Activated CD8-positive, alpha-beta memory T cell treated with anti-CD3 and anti-CD28 coated beads, Interleukin-2, amount 10 ng/mL, durations not matched to agents 7 days and 5 days (primary cell): ENCODE measurements around the gene TSPAN11. TPM values are rescaled to one million over a fixed set of nuclear protein-coding genes. Genes with fewer than 3 reads are reported as not detected.
"Not testable (repeated sequence)": the region's sequence is repeated elsewhere in the genome, so short reads cannot be mapped to it uniquely, and the experiment has no call there.

Source experiments
- ATAC-seq: fragments of 150-1000 bp; cut with Tn5 transposase; one replicate; pipeline ENCODE4 v1.10.0; 2021; ENCODE audit warnings: moderate library complexity
- CTCF ChIA-PET: fragments of 350-600 bp; sonication (Branson Sonifier 250); formaldehyde crosslinking; loops from one replicate; lab custom pipeline; 2021; ENCODE audit warnings: antibody characterized with exemption; lab: Charles Lee
- DNase-seq: peaks from one replicate; pipeline ENCODE4 v3.0.0-alpha.2; 2020
- H3K27ac Mint-ChIP-seq: one replicate; pipeline ENCODE4 v1.8.0; 2021; ENCODE audit warnings: mild to moderate bottlenecking, mixed read lengths
- H3K27me3 Mint-ChIP-seq: one replicate; pipeline ENCODE4 v1.8.0; 2021; ENCODE audit warnings: mixed read lengths
- H3K36me3 Mint-ChIP-seq: one replicate; pipeline ENCODE4 v1.8.0; 2021; ENCODE audit warnings: mild to moderate bottlenecking, mixed read lengths
- H3K4me1 Mint-ChIP-seq: one replicate; pipeline ENCODE4 v1.8.0; 2021; ENCODE audit warnings: mixed read lengths
- H3K4me3 Mint-ChIP-seq: one replicate; pipeline ENCODE4 v1.8.0; 2021; ENCODE audit warnings: mild to moderate bottlenecking, moderate library complexity, mixed read lengths
- H3K9me3 Mint-ChIP-seq: one replicate; pipeline ENCODE4 v1.8.0; 2022; ENCODE audit warnings: low read depth, mixed read lengths
- total RNA-seq, 2 experiments: library from RNA; stranded (reverse); gene quantifications; one replicate each; pipeline ENCODE4 v1.2.3, GENCODE V29; 2021

TSPAN11 gene
- total RNA-seq, 2 experiments from 2014 or later, result not detected

DNA sequence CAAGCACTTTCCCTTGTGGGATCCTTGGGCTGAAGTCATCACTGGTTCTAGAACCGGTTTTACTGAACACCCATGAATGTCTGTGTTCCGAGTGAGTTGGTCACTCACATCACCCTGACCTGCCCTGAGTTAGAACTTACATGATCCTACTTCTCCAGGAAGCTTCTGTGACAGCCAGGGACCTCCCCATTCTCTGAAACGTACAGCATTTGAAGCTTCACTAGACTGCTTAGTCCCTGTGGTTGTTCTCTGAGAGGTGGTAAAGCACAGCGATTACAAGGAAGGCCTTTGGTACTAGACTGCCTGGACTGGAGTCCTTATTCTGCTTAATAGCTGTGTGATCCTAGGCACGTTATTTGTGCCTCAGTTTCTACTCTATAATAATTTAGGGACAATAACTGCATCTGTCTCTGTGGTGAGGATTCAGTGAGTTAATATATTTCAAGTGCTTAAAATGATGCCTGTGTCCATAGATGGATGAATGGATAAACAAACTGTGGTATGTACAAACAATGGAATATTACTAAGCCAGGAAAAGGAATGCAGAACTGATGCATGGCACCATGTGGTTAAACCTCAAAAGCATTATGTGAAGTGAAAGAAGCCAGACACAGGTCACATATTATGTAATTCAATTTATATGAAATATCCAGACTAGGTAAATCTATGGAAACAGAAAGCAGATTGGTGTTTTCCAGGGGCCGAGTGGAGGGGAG, 92.4 kb downstream of the TSPAN11 start:
- no peak for ATAC-seq
- Mint-ChIP-seq H3K9me3 (no peaks in the 10 kb centered on the region), H3K27me3 (peaks cover 22% of the 10 kb centered on the region), H3K27ac (no peak overlapping the region), H3K36me3 (no peaks in the 10 kb centered on the region), H3K4me3 (no peak overlapping the region), H3K4me1 (no peaks in the 10 kb centered on the region)
- CTCF ChIA-PET, result no interaction called here
- DNase-seq, result no peak

GRCh38 chr12:31019561-31019960, 93.0 kb downstream of the TSPAN11 start:
- Mint-ChIP-seq H3K4me1 (no peaks in the 10 kb centered on the region), H3K27ac (no peak overlapping the region), H3K9me3 (no peaks in the 10 kb centered on the region), H3K27me3 (peaks cover 25% of the 10 kb centered on the region), H3K4me3 (no peak overlapping the region), H3K36me3 (no peaks in the 10 kb centered on the region)
- CTCF ChIA-PET, result no interaction called here
- ATAC-seq (no peak), DNase-seq (no peak)

DNA sequence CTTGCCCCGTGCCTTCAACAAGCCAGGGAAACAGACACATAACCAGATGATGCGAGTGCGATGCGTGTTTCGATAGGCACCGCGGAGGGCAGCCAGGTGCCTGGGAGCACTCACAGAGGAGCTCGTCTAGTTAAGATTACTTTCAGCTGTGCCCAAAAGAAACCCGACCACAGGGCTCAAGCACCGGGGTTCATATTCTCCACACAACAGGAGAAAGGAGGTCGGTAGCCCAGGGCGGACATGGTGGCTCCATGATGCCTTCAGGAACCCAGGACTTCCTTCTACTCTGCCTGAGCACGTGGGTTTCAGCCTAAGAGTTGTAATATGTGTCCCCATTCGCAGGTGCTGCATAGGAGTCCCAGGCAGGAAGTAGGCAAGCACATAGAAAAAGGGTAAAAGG, 93.4 kb downstream of the TSPAN11 start:
- Mint-ChIP-seq H3K36me3 (no peaks in the 10 kb centered on the region), H3K4me3 (no peak overlapping the region), H3K27ac (no peak overlapping the region), H3K9me3 (no peaks in the 10 kb centered on the region), H3K27me3 (peaks cover 29% of the 10 kb centered on the region), H3K4me1 (no peaks in the 10 kb centered on the region)
- DNase-seq, result no peak
- CTCF ChIA-PET, result no interaction called here
- ATAC-seq, result no peak

GRCh38 chr12:31020385-31021166, 94.0 kb downstream of the TSPAN11 start:
- DNase-seq, result peak; percentile 38
- Mint-ChIP-seq H3K4me1 (no peaks in the 10 kb centered on the region), H3K9me3 (no peaks in the 10 kb centered on the region), H3K4me3 (no peak overlapping the region), H3K27me3 (peaks cover 33% of the 10 kb centered on the region), H3K27ac (no peak overlapping the region), H3K36me3 (no peaks in the 10 kb centered on the region)
- ATAC-seq, result no peak
- CTCF ChIA-PET, result interaction anchor here (1.5 kb wide), 1 partner anchor 14 kb away, joined by 4 read pairs; no protein-coding TSS in a partner anchor

DNA sequence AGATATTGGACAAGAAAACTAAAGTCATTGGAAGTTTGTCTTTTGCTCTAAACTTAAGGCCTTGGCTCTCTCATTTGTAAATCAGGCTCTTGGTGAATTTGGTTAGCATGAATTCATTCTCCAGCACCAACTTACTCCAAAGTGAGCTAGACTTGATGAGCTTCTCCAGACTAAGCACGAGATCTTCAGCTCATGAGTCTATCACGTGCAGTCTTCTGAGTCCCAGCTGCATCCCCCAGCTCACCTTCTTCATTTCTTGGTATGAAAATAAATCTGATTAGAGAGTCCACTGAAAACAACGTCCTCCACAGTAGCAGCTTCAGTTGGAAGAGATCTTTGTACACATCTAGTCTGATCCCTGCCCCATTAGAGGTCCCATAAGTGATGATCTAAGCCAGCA, 94.6 kb downstream of the TSPAN11 start:
- Mint-ChIP-seq H3K9me3 (no peaks in the 10 kb centered on the region), H3K4me1 (no peaks in the 10 kb centered on the region)
- CTCF ChIA-PET, result interaction anchor here (1.5 kb wide), 1 partner anchor 13 kb away, joined by 4 read pairs; no protein-coding TSS in a partner anchor

GRCh38 chr12:31021809-31022494, 95.4 kb downstream of the TSPAN11 start:
- CTCF ChIA-PET, result interaction anchor here (1.4 to 1.7 kb wide), 3 partner anchors 10 to 31 kb away, joined by 3 to 4 read pairs (median 4); no protein-coding TSS in a partner anchor
- DNase-seq (no peak), ATAC-seq (no peak)
- Mint-ChIP-seq H3K27ac (no peak overlapping the region), H3K36me3 (no peaks in the 10 kb centered on the region), H3K27me3 (peaks cover 35% of the 10 kb centered on the region), H3K4me3 (no peak overlapping the region), H3K9me3 (no peaks in the 10 kb centered on the region), H3K4me1 (no peaks in the 10 kb centered on the region)

More for the DNA sequence above, 94.6 kb downstream of the TSPAN11 start:
- H3K4me3 Mint-ChIP-seq, result no peak overlapping the region
- no peaks in the 10 kb centered on the region for H3K36me3 Mint-ChIP-seq
- DNase-seq, result peak; percentile 1
- H3K27ac Mint-ChIP-seq, result no peak overlapping the region
- H3K27me3 Mint-ChIP-seq, result peaks cover 35% of the 10 kb centered on the region
- ATAC-seq, result no peak

DNA sequence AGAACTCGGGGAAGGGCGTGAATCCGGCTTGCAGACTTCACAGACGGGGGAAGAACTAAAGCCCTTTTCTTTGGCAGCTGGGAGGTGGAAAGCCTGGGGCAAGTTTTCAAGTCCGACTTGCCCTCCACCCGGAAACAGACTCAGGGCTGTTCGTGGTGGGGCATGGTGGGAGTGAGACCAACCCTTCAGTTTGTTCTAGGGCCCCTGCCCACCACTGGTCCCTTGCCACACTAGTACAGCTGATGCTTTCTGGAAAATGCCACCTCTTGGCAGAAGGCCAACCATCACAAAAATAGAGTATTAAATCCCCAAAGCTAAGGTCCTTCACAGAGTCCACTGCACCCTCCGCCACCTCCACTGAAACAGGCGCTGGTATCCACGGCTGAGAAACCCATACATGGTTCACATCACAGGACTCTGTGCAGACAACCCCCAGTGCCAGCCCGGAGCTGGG, 96.8 kb downstream of the TSPAN11 start:
- ATAC-seq, result no peak
- no peaks in the 10 kb centered on the region for H3K4me1 Mint-ChIP-seq
- DNase-seq, result peak; percentile 8
- CTCF ChIA-PET, result interaction anchor here (1.7 kb wide), 1 partner anchor 12 kb away, joined by 4 read pairs; no protein-coding TSS in a partner anchor
- H3K4me3 Mint-ChIP-seq, result no peak overlapping the region
- H3K27me3 Mint-ChIP-seq, result peaks cover 35% of the 10 kb centered on the region
- no peak overlapping the region for H3K27ac Mint-ChIP-seq
- H3K9me3 Mint-ChIP-seq, result no peaks in the 10 kb centered on the region
- no peaks in the 10 kb centered on the region for H3K36me3 Mint-ChIP-seq

DNA sequence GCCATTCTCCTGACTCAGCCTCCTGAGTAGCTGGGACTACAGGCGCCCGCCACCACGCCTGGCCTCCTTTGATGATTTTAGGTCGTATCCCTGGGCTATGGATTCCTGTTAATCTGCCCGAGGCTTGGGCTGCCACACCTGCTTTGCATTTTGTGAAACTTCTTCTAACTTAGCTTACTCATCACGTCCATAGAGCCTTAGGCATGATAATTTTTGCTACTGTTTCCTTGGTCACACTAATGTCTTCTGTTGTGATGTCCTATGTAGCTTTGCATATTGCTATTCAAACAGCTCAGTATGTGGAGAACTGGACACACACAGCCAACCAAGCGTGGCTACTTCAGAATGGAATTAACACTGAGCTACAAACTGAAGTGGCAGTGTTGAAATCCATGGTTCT, 99.7 kb downstream of the TSPAN11 start:
- Mint-ChIP-seq H3K27ac (no peak overlapping the region), H3K27me3 (peaks cover 35% of the 10 kb centered on the region), H3K4me1 (no peaks in the 10 kb centered on the region), H3K4me3 (no peak overlapping the region), H3K36me3 (no peaks in the 10 kb centered on the region), H3K9me3 (no peaks in the 10 kb centered on the region)
- ATAC-seq (no peak), DNase-seq (peak; percentile 8)
- CTCF ChIA-PET, result no interaction called here

DNA sequence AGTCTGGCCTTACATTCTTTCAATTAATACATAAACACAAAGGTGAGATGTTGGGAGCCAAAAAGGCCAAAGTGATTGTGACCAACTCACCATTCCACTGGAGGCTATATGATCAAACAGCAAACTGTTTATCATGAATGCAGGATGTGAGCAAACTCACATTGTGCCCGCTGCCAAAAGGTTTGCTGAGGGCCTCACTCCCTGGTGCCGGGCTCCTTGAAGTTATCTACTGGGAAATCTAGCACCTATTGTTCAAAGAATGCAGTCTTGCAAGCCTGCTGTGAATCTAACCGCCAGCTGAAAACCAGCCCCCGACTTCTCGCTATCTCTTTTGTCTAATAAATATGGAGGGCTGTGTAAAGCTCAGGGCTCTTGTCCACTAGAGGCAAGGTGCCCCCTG, 100.5 kb downstream of the TSPAN11 start:
- H3K27me3 Mint-ChIP-seq, result peaks cover 30% of the 10 kb centered on the region
- H3K9me3 Mint-ChIP-seq, H3K27ac Mint-ChIP-seq, H3K4me1 Mint-ChIP-seq, H3K36me3 Mint-ChIP-seq, ATAC-seq, CTCF ChIA-PET, H3K4me3 Mint-ChIP-seq: not testable (repeated sequence)
- peak; percentile 12 for DNase-seq

DNA sequence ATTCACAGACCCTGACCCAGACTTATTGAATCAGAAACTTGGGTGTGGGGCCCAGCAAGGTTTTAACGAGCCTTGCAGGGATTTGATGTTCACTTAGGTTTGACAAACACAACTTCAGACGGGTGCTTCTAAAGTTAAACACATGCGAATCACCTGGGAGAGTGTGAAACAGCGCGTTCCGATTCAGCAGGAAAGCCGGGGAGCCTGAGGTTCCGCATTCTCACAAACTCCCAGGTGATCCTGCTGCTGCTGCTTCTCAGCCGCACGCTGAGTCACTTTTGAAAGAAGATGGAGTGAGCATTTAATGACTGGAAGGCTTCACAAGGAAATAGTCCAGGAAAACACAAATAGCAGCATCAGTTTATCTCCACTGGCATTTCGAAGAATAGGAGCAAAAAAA, 102.9 kb downstream of the TSPAN11 start:
- peak; percentile 34 for DNase-seq
- Mint-ChIP-seq H3K4me1 (no peaks in the 10 kb centered on the region), H3K27ac (no peak overlapping the region), H3K9me3 (no peaks in the 10 kb centered on the region), H3K27me3 (peaks cover 15% of the 10 kb centered on the region), H3K4me3 (no peak overlapping the region), H3K36me3 (no peaks in the 10 kb centered on the region)
- ATAC-seq, result no peak
- CTCF ChIA-PET, result no interaction called here

GRCh38 chr12:31029916-31030562, 103.5 kb downstream of the TSPAN11 start:
- no peak for ATAC-seq
- Mint-ChIP-seq H3K27me3 (peaks cover 10% of the 10 kb centered on the region), H3K27ac (no peak overlapping the region), H3K36me3 (no peaks in the 10 kb centered on the region), H3K9me3 (no peaks in the 10 kb centered on the region), H3K4me3 (no peak overlapping the region), H3K4me1 (no peaks in the 10 kb centered on the region)
- CTCF ChIA-PET, result no interaction called here
- DNase-seq, result peak; percentile 35

DNA sequence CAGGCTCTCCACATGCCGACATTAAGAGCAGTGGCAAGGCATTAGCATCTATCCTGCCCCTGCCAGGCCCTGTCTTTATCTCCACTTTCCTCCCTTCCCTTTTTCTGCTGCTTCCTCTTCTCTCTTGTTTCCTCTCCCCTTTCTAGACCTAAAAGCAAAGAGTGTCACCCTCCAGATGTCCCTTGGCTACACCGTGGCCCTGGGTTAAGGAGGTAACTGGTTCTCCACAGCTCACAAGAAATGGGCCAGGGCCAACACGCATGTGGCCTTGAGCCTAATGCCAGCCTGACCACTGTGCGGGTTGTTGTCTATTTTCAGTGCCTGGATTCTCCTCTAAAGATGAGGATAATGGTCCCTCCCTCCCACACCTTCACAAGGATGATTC, 105.4 kb downstream of the TSPAN11 start:
- ATAC-seq (no peak), DNase-seq (peak; percentile 3)
- no peak overlapping the region for H3K27ac Mint-ChIP-seq
- no peaks in the 10 kb centered on the region for H3K4me1 Mint-ChIP-seq
- CTCF ChIA-PET, result no interaction called here
- H3K9me3 Mint-ChIP-seq, result no peaks in the 10 kb centered on the region
- H3K27me3 Mint-ChIP-seq, result peaks cover 4% of the 10 kb centered on the region
- no peaks in the 10 kb centered on the region for H3K36me3 Mint-ChIP-seq
- no peak overlapping the region for H3K4me3 Mint-ChIP-seq

GRCh38 chr12:31033146-31033545, 106.6 kb downstream of the TSPAN11 start:
- CTCF ChIA-PET, result no interaction called here
- Mint-ChIP-seq H3K4me3 (no peak overlapping the region), H3K36me3 (no peaks in the 10 kb centered on the region), H3K27me3 (peaks cover 6% of the 10 kb centered on the region), H3K27ac (no peak overlapping the region), H3K9me3 (no peaks in the 10 kb centered on the region), H3K4me1 (no peaks in the 10 kb centered on the region)
- ATAC-seq (no peak), DNase-seq (peak; percentile 3)
